ENCODE measurements around the gene ZHX3. TPM values are rescaled to one million over a fixed set of nuclear protein-coding genes. Genes with fewer than 3 reads are reported as not detected.

Gene ZHX3
- total RNA-seq, 1 experiment from 2014 or later = 9.6 TPM

DNA sequence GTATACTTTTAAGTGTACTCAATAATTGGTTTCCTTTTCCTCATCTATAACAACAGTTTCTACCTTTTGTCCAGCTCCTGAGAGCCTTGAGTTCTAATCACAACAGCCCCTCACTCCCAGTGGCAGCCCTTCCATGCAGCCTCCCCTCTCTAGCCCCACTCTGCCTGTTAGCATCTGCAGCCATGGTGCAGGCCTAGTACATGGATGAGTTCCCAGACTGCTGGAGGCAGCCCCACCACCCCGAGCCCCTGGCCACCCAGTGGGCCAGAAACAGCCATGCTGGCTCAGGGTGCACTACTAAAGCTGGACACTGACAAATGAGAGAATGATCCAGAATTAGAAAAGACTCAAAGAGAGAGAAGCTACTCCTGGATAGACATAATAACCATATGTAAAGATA, 13.4 kb upstream of the ZHX3 start:
- Mint-ChIP-seq H3K27me3 (ENCODE audit: low read depth) (no peaks in the 10 kb centered on the region; the same call in 1 of the 2 replicates), H3K9me3 (no peaks in the 10 kb centered on the region), H3K36me3 (no peaks in the 10 kb centered on the region), H3K27ac (no peak overlapping the region), H3K4me3 (no peak overlapping the region), H3K4me1 (no peaks in the 10 kb centered on the region)
- CTCF ChIA-PET = interaction anchor here (0.9 kb wide), 1 partner anchor 158 kb away, joined by 6 read pairs; no protein-coding TSS in a partner anchor
- DNase-seq (ENCODE audit: low spot score) (no peak), ATAC-seq (no peak)
- POLR2A ChIA-PET = no interaction called here
- TF ChIP-seq, protein P1, sequence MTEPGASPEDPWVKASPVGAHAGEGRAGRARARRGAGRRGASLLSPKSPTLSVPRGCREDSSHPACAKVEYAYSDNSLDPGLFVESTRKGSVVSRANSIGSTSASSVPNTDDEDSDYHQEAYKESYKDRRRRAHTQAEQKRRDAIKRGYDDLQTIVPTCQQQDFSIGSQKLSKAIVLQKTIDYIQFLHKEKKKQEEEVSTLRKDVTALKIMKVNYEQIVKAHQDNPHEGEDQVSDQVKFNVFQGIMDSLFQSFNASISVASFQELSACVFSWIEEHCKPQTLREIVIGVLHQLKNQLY (CRISPR knock-in tag; IDR thresholded peaks at IDR 0.05) = no peak
- no peak for TF ChIP-seq FOXP1 (CRISPR knock-in tag; IDR thresholded peaks at IDR 0.05; ENCODE audit: borderline replicate concordance)
- no peak for TF ChIP-seq PRRX2 (CRISPR knock-in tag; IDR thresholded peaks at IDR 0.05)
- no peak for TF ChIP-seq ATF1 (CRISPR knock-in tag; IDR thresholded peaks at IDR 0.05)
- TF ChIP-seq GRHL2 (CRISPR knock-in tag; IDR thresholded peaks at IDR 0.05; ENCODE audit: insufficient replicate concordance, severe bottlenecking) = no peak
- no peak for TF ChIP-seq SMAD3 (CRISPR knock-in tag; IDR thresholded peaks at IDR 0.05; ENCODE audit: borderline replicate concordance)
- no peak for TF ChIP-seq ZNF263 (CRISPR knock-in tag; IDR thresholded peaks at IDR 0.05; ENCODE audit: low read depth)
- TF ChIP-seq NFE2L1 (CRISPR knock-in tag; IDR thresholded peaks at IDR 0.05) = no peak
- TF ChIP-seq FOXJ3 (CRISPR knock-in tag; IDR thresholded peaks at IDR 0.05; ENCODE audit: borderline replicate concordance) = no peak
- TF ChIP-seq, protein P2, sequence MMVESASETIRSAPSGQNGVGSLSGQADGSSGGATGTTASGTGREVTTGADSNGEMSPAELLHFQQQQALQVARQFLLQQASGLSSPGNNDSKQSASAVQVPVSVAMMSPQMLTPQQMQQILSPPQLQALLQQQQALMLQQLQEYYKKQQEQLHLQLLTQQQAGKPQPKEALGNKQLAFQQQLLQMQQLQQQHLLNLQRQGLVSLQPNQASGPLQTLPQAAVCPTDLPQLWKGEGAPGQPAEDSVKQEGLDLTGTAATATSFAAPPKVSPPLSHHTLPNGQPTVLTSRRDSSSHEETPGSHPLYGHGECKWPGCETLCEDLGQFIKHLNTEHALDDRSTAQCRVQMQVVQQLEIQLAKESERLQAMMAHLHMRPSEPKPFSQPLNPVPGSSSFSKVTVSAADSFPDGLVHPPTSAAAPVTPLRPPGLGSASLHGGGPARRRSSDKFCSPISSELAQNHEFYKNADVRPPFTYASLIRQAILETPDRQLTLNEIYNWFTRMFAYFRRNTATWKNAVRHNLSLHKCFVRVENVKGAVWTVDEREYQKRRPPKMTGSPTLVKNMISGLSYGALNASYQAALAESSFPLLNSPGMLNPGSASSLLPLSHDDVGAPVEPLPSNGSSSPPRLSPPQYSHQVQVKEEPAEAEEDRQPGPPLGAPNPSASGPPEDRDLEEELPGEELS (CRISPR knock-in tag; IDR thresholded peaks at IDR 0.05) = no peak
- no peak for TF ChIP-seq ZBTB21 (CRISPR knock-in tag; IDR thresholded peaks at IDR 0.05; ENCODE audit: borderline replicate concordance)
- no peak for TF ChIP-seq MYBL2 (CRISPR knock-in tag; IDR thresholded peaks at IDR 0.05)
- no peak for TF ChIP-seq ZNF232 (CRISPR knock-in tag; IDR thresholded peaks at IDR 0.05)
- no peak for TF ChIP-seq NFATC4 (CRISPR knock-in tag; IDR thresholded peaks at IDR 0.05)
- TF ChIP-seq TCF7 (CRISPR knock-in tag; IDR thresholded peaks at IDR 0.05; ENCODE audit: low read depth) = no peak
- no peak for TF ChIP-seq OVOL2 (CRISPR knock-in tag; IDR thresholded peaks at IDR 0.05; ENCODE audit: borderline replicate concordance)
- no peak for TF ChIP-seq TP53 (CRISPR knock-in tag; IDR thresholded peaks at IDR 0.05)
- TF ChIP-seq HMGA2 (CRISPR knock-in tag; IDR thresholded peaks at IDR 0.05) = no peak
- TF ChIP-seq TEAD1 (CRISPR knock-in tag; IDR thresholded peaks at IDR 0.05) = no peak
- no peak for TF ChIP-seq GTF2I (CRISPR knock-in tag; conservative IDR thresholded peaks at IDR 0.05)

DNA sequence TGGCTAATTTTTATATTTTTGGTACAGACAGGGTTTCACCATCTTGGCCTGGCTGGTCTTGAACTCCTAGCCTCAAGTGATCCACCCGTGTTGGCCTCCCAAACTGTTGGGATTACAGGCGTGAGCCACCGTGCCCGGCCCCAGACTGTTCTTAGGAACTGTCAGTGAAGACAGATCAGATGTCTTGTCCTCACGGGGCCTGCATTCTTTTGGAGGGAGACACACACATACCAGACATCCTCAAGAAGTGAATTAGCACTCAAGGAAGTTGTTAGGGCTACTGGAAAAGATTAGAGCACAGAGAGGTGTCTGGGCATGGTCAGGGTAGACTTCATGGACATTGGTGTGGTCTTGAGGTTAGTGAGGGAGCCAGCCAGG, 12.8 kb upstream of the ZHX3 start:
- CTCF ChIA-PET = no interaction called here
- POLR2A ChIA-PET = no interaction called here
- ATAC-seq (no peak), DNase-seq (ENCODE audit: low spot score) (no peak)
- Mint-ChIP-seq H3K27ac (no peak overlapping the region), H3K27me3 (ENCODE audit: low read depth) (no peaks in the 10 kb centered on the region), H3K36me3 (no peaks in the 10 kb centered on the region), H3K4me3 (no peak overlapping the region), H3K9me3 (no peaks in the 10 kb centered on the region), H3K4me1 (no peaks in the 10 kb centered on the region)
- TF ChIP-seq ZNF138 (CRISPR knock-in tag; conservative IDR thresholded peaks at IDR 0.05) (no peak), IRF2 (CRISPR knock-in tag; IDR thresholded peaks at IDR 0.05; ENCODE audit: borderline replicate concordance, low read depth) (no peak), MYBL2 (CRISPR knock-in tag; IDR thresholded peaks at IDR 0.05) (no peak), OVOL2 (CRISPR knock-in tag; IDR thresholded peaks at IDR 0.05; ENCODE audit: borderline replicate concordance) (no peak)
- TF ChIP-seq, protein P3, sequence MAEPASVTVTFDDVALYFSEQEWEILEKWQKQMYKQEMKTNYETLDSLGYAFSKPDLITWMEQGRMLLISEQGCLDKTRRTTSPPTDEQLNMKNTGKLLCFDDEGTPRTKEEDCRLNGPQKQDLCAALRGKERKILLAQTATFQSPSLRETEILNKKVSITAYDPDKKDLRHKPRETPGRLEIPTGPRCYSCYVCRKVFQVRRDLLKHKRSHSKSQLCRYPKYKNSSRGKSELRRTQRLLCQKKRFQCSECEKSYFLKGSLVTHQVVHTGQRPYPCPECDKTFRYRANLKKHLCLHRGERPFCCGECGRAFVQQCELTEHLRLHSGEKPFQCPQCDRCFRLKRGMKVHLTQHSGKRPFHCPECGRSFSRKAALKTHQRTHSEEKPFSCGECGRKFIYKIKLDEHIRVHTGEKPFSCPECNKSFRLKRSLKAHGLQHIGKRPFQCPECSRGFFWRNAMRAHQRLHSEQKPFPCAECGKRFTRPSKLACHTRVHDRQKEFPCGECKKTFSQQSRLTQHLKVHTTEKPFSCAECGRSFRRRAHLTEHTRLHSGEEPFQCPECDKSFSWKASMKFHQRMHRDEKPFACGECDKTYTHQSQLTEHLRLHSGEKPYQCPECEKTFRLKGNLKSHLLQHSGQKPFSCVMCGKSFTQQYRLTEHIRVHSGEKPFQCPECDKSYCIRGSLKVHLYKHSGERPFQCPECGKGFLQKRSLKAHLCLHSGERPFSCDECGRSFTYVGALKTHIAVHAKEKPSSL (CRISPR knock-in tag; conservative IDR thresholded peaks at IDR 0.05) = no peak
- TF ChIP-seq, protein P4, sequence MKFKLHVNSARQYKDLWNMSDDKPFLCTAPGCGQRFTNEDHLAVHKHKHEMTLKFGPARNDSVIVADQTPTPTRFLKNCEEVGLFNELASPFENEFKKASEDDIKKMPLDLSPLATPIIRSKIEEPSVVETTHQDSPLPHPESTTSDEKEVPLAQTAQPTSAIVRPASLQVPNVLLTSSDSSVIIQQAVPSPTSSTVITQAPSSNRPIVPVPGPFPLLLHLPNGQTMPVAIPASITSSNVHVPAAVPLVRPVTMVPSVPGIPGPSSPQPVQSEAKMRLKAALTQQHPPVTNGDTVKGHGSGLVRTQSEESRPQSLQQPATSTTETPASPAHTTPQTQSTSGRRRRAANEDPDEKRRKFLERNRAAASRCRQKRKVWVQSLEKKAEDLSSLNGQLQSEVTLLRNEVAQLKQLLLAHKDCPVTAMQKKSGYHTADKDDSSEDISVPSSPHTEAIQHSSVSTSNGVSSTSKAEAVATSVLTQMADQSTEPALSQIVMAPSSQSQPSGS (CRISPR knock-in tag; IDR thresholded peaks at IDR 0.05; ENCODE audit: borderline replicate concordance, low read depth) = no peak
- TF ChIP-seq, protein P5, sequence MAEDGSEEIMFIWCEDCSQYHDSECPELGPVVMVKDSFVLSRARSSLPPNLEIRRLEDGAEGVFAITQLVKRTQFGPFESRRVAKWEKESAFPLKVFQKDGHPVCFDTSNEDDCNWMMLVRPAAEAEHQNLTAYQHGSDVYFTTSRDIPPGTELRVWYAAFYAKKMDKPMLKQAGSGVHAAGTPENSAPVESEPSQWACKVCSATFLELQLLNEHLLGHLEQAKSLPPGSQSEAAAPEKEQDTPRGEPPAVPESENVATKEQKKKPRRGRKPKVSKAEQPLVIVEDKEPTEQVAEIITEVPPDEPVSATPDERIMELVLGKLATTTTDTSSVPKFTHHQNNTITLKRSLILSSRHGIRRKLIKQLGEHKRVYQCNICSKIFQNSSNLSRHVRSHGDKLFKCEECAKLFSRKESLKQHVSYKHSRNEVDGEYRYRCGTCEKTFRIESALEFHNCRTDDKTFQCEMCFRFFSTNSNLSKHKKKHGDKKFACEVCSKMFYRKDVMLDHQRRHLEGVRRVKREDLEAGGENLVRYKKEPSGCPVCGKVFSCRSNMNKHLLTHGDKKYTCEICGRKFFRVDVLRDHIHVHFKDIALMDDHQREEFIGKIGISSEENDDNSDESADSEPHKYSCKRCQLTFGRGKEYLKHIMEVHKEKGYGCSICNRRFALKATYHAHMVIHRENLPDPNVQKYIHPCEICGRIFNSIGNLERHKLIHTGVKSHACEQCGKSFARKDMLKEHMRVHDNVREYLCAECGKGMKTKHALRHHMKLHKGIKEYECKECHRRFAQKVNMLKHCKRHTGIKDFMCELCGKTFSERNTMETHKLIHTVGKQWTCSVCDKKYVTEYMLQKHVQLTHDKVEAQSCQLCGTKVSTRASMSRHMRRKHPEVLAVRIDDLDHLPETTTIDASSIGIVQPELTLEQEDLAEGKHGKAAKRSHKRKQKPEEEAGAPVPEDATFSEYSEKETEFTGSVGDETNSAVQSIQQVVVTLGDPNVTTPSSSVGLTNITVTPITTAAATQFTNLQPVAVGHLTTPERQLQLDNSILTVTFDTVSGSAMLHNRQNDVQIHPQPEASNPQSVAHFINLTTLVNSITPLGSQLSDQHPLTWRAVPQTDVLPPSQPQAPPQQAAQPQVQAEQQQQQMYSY (CRISPR knock-in tag; IDR thresholded peaks at IDR 0.05) = no peak

All from WTC11 (cell line).